Stimulated activated memory B cell treated with anti-CD40 and anti-IgM and Interleukin-4, amounts not matched to agents 10 μg/mL and 1 μg/mL and 100 μg/mL, for 72 hours (primary cell): ENCODE results near the gene KRT5.

Source experiments
- ATAC-seq: fragments of 150-1000 bp; cut with Tn5 transposase; 2 replicates; pipeline ENCODE4 v1.10.0; 2021
- H3K27ac Mint-ChIP-seq: one replicate; pipeline ENCODE4 v1.8.0; 2022; ENCODE audit warnings: mild to moderate bottlenecking, mixed read lengths
- H3K27me3 Mint-ChIP-seq: one replicate; pipeline ENCODE4 v1.8.0; 2022; ENCODE audit warnings: mixed read lengths
- H3K36me3 Mint-ChIP-seq: one replicate; pipeline ENCODE4 v1.8.0; 2022; ENCODE audit warnings: mixed read lengths
- H3K4me1 Mint-ChIP-seq: one replicate; pipeline ENCODE4 v1.8.0; 2022; ENCODE audit warnings: mixed read lengths
- H3K4me3 Mint-ChIP-seq: one replicate; pipeline ENCODE4 v1.8.0; 2022; ENCODE audit warnings: mild to moderate bottlenecking, moderate library complexity, mixed read lengths
- H3K9me3 Mint-ChIP-seq: one replicate; pipeline ENCODE4 v1.8.0; 2022; ENCODE audit warnings: mixed read lengths

Gene KRT5

GRCh38 chr12:52529417-52529816 lies 9.2 kb upstream of the KRT5 start:
- H3K27ac Mint-ChIP-seq = no peak overlapping the region
- H3K36me3 Mint-ChIP-seq = no peaks in the 10 kb centered on the region
- peaks cover 7% of the 10 kb centered on the region for H3K4me1 Mint-ChIP-seq
- no peak overlapping the region for H3K4me3 Mint-ChIP-seq
- peaks cover 8% of the 10 kb centered on the region for H3K27me3 Mint-ChIP-seq
- H3K9me3 Mint-ChIP-seq = no peaks in the 10 kb centered on the region
- ATAC-seq = no peak

- peaks cover 7% of the 10 kb centered on the region for H3K4me1 Mint-ChIP-seq
- H3K27ac Mint-ChIP-seq = no peak overlapping the region
- H3K36me3 Mint-ChIP-seq = no peaks in the 10 kb centered on the region
- H3K27me3 Mint-ChIP-seq = peaks cover 8% of the 10 kb centered on the region
- ATAC-seq = no peak
- H3K9me3 Mint-ChIP-seq = no peaks in the 10 kb centered on the region
- no peak overlapping the region for H3K4me3 Mint-ChIP-seq
Measured at GRCh38 chr12:52528641-52529143, 8.5 kb upstream of the KRT5 start.

- H3K4me1 Mint-ChIP-seq = peaks cover 7% of the 10 kb centered on the region
Measured at GRCh38 chr12:52527121-52527800, 7.1 kb upstream of the KRT5 start.

GRCh38 chr12:52526511-52526951 lies 6.3 kb upstream of the KRT5 start:
- Mint-ChIP-seq H3K4me3 (no peak overlapping the region), H3K9me3 (no peaks in the 10 kb centered on the region), H3K27ac (no peak overlapping the region), H3K36me3 (no peaks in the 10 kb centered on the region), H3K27me3 (peaks cover 21% of the 10 kb centered on the region), H3K4me1 (peaks cover 3% of the 10 kb centered on the region)
- no peak for ATAC-seq

More at GRCh38 chr12:52527121-52527800, 7.1 kb upstream of the KRT5 start:
- no peak overlapping the region for H3K27ac Mint-ChIP-seq
- no peak overlapping the region for H3K4me3 Mint-ChIP-seq
- no peaks in the 10 kb centered on the region for H3K36me3 Mint-ChIP-seq
- H3K9me3 Mint-ChIP-seq = no peaks in the 10 kb centered on the region
- no peak for ATAC-seq
- H3K27me3 Mint-ChIP-seq = peaks cover 14% of the 10 kb centered on the region

GRCh38 chr12:52525661-52526499 lies 5.7 kb upstream of the KRT5 start:
- Mint-ChIP-seq H3K4me3 (no peak overlapping the region), H3K27me3 (peaks cover 25% of the 10 kb centered on the region), H3K9me3 (no peaks in the 10 kb centered on the region), H3K36me3 (no peaks in the 10 kb centered on the region), H3K4me1 (no peaks in the 10 kb centered on the region), H3K27ac (no peak overlapping the region)
- no peak for ATAC-seq

- no peak overlapping the region for H3K27ac Mint-ChIP-seq
- no peaks in the 10 kb centered on the region for H3K9me3 Mint-ChIP-seq
- no peak for ATAC-seq
- peaks cover 25% of the 10 kb centered on the region for H3K27me3 Mint-ChIP-seq
- no peaks in the 10 kb centered on the region for H3K36me3 Mint-ChIP-seq
- no peaks in the 10 kb centered on the region for H3K4me1 Mint-ChIP-seq
- H3K4me3 Mint-ChIP-seq = no peak overlapping the region
Measured at GRCh38 chr12:52524898-52525591, 4.9 kb upstream of the KRT5 start.

GRCh38 chr12:52524241-52524897 lies 4.2 kb upstream of the KRT5 start:
- Mint-ChIP-seq H3K27me3 (peaks cover 25% of the 10 kb centered on the region), H3K9me3 (no peaks in the 10 kb centered on the region)
- ATAC-seq = no peak

GRCh38 chr12:52523824-52524223 lies 3.6 kb upstream of the KRT5 start:
- no peaks in the 10 kb centered on the region for H3K9me3 Mint-ChIP-seq
- no peak for ATAC-seq
- no peak overlapping the region for H3K4me3 Mint-ChIP-seq
- no peaks in the 10 kb centered on the region for H3K36me3 Mint-ChIP-seq
- no peaks in the 10 kb centered on the region for H3K4me1 Mint-ChIP-seq
- no peak overlapping the region for H3K27ac Mint-ChIP-seq
- H3K27me3 Mint-ChIP-seq = peaks cover 25% of the 10 kb centered on the region

More at GRCh38 chr12:52524241-52524897, 4.2 kb upstream of the KRT5 start:
- Mint-ChIP-seq H3K4me3 (no peak overlapping the region), H3K4me1 (no peaks in the 10 kb centered on the region), H3K27ac (no peak overlapping the region), H3K36me3 (no peaks in the 10 kb centered on the region)

GRCh38 chr12:52522346-52523011 lies 2.3 kb upstream of the KRT5 start:
- no peaks in the 10 kb centered on the region for H3K4me1 Mint-ChIP-seq
- H3K27me3 Mint-ChIP-seq = peaks cover 25% of the 10 kb centered on the region
- ATAC-seq = no peak
- no peaks in the 10 kb centered on the region for H3K36me3 Mint-ChIP-seq
- no peaks in the 10 kb centered on the region for H3K9me3 Mint-ChIP-seq
- H3K4me3 Mint-ChIP-seq = no peak overlapping the region
- H3K27ac Mint-ChIP-seq = no peak overlapping the region

- Mint-ChIP-seq H3K4me1 (no peaks in the 10 kb centered on the region), H3K4me3 (no peak overlapping the region), H3K27ac (no peak overlapping the region), H3K9me3 (no peaks in the 10 kb centered on the region), H3K27me3 (peaks cover 21% of the 10 kb centered on the region), H3K36me3 (no peaks in the 10 kb centered on the region)
- ATAC-seq = no peak
Measured at GRCh38 chr12:52521568-52522266, 1.5 kb upstream of the KRT5 start.

- no peaks in the 10 kb centered on the region for H3K4me1 Mint-ChIP-seq
- H3K27me3 Mint-ChIP-seq = peaks cover 17% of the 10 kb centered on the region
- H3K27ac Mint-ChIP-seq = no peak overlapping the region
- no peak for ATAC-seq
- no peak overlapping the region for H3K4me3 Mint-ChIP-seq
- H3K36me3 Mint-ChIP-seq = no peaks in the 10 kb centered on the region
- no peaks in the 10 kb centered on the region for H3K9me3 Mint-ChIP-seq
Measured at GRCh38 chr12:52521175-52521567, 977 bp upstream of the KRT5 start.

- ATAC-seq = no peak
- Mint-ChIP-seq H3K4me3 (no peak overlapping the region), H3K4me1 (no peaks in the 10 kb centered on the region), H3K9me3 (no peaks in the 10 kb centered on the region), H3K27ac (no peak overlapping the region), H3K27me3 (peaks cover 30% of the 10 kb centered on the region), H3K36me3 (no peaks in the 10 kb centered on the region)
Measured at GRCh38 chr12:52519387-52519703, 849 bp downstream of the KRT5 start.

- ATAC-seq = no peak
- Mint-ChIP-seq H3K27ac (no peak overlapping the region), H3K27me3 (peaks cover 35% of the 10 kb centered on the region), H3K4me1 (no peaks in the 10 kb centered on the region), H3K9me3 (no peaks in the 10 kb centered on the region), H3K4me3 (no peak overlapping the region), H3K36me3 (no peaks in the 10 kb centered on the region)
Measured at GRCh38 chr12:52518574-52519386, 1.4 kb downstream of the KRT5 start.
